ENCODE data around the gene ABCA12.

DNA sequence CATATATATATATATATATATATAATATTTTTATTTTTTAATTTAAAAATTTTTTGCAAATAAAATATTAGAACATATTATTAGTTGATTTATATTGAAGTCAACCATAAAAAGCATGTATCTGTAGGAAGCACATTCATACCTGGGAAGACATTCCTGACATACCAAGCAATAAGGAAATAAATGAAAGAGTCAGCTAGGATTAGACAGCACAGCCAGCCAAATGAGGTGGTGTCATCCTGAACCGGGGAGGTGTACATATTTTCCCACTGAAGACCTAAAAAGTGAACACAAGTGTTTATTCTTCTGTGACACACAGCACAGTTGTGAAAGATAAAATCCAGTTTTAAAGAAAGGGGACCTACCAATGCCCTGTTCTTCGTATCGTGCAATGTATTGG, 149.2 kb downstream of the ABCA12 start:
- TF ChIP-seq, protein P1, sequence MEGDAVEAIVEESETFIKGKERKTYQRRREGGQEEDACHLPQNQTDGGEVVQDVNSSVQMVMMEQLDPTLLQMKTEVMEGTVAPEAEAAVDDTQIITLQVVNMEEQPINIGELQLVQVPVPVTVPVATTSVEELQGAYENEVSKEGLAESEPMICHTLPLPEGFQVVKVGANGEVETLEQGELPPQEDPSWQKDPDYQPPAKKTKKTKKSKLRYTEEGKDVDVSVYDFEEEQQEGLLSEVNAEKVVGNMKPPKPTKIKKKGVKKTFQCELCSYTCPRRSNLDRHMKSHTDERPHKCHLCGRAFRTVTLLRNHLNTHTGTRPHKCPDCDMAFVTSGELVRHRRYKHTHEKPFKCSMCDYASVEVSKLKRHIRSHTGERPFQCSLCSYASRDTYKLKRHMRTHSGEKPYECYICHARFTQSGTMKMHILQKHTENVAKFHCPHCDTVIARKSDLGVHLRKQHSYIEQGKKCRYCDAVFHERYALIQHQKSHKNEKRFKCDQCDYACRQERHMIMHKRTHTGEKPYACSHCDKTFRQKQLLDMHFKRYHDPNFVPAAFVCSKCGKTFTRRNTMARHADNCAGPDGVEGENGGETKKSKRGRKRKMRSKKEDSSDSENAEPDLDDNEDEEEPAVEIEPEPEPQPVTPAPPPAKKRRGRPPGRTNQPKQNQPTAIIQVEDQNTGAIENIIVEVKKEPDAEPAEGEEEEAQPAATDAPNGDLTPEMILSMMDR (IDR thresholded peaks at IDR 0.05; ENCODE audit: low read depth, low read length, poor library complexity, severe bottlenecking), result no peak
- TF ChIP-seq EZH2phosphoT487 (IDR thresholded peaks at IDR 0.05; ENCODE audit: borderline replicate concordance, low read length), result no peak
